H9 (cell line): ENCODE data around the gene TEX10. TPM values are rescaled to one million over a fixed set of nuclear protein-coding genes. Genes with fewer than 3 reads are reported as not detected.

Source experiments
- DNase-seq: peaks from one replicate; pipeline ENCODE4 v3.0.0-alpha.2; 2017
- H2AFZ ChIP-seq: one replicate; pipeline ENCODE4 v1.6.1; 2013; ENCODE audit warnings: mild to moderate bottlenecking, low read length, control low read depth, moderate library complexity
- H2AK5ac ChIP-seq: 2 replicates; pipeline ENCODE4 v1.6.1; 2013; ENCODE audit warnings: low read length, control low read depth, mixed read lengths; ENCODE audit not compliant: insufficient read length
- H2BK120ac ChIP-seq: one replicate; pipeline ENCODE4 v1.6.1; 2013; ENCODE audit warnings: low read depth, mild to moderate bottlenecking, low read length, control low read depth, inconsistent platforms; ENCODE audit not compliant: poor library complexity, severe bottlenecking
- H2BK12ac ChIP-seq: 2 replicates; pipeline ENCODE4 v1.6.1; 2013; ENCODE audit warnings: low read length, control low read depth, mixed read lengths, low read depth; ENCODE audit not compliant: insufficient read length
- H2BK15ac ChIP-seq: 2 replicates; pipeline ENCODE4 v1.6.1; 2013; ENCODE audit warnings: low read depth, low read length, control low read depth
- H2BK20ac ChIP-seq: one replicate; pipeline ENCODE4 v1.6.1; 2013; ENCODE audit warnings: low read depth, mild to moderate bottlenecking, low read length, control low read depth, inconsistent platforms; ENCODE audit not compliant: poor library complexity, severe bottlenecking
- H2BK5ac ChIP-seq: 2 replicates; pipeline ENCODE4 v1.6.1; 2013; ENCODE audit warnings: low read length, control low read depth, mixed read lengths; ENCODE audit not compliant: insufficient read length
- H3K14ac ChIP-seq: 2 replicates; pipeline ENCODE4 v1.6.1; 2013; ENCODE audit warnings: low read length, control low read depth; ENCODE audit not compliant: insufficient read depth
- H3K18ac ChIP-seq: 2 replicates; pipeline ENCODE4 v1.6.1; 2013; ENCODE audit warnings: low read depth, mild to moderate bottlenecking, mixed read lengths, low read length, control low read depth; ENCODE audit not compliant: insufficient read length
- H3K23ac ChIP-seq: 2 replicates; pipeline ENCODE4 v1.6.1; 2013; ENCODE audit warnings: low read length, control low read depth, mixed read lengths, low read depth; ENCODE audit not compliant: insufficient read length
- H3K23me2 ChIP-seq: 2 replicates; pipeline ENCODE4 v1.6.1; 2013; ENCODE audit warnings: low read depth, mild to moderate bottlenecking, mixed read lengths, low read length, control low read depth; ENCODE audit not compliant: insufficient read length, poor library complexity, severe bottlenecking
- H3K27ac ChIP-seq: 2 replicates; pipeline ENCODE4 v1.5.1; 2013; ENCODE audit warnings: low read length, control low read depth, mixed read lengths, low read depth; ENCODE audit not compliant: insufficient read length
- H3K27me3 ChIP-seq: 2 replicates; pipeline ENCODE4 v1.6.1; 2013; ENCODE audit warnings: low read length, control low read depth, inconsistent platforms; ENCODE audit not compliant: insufficient read depth
- H3K4ac ChIP-seq: 2 replicates; pipeline ENCODE4 v1.6.1; 2013; ENCODE audit warnings: low read depth, mild to moderate bottlenecking, control low read depth, inconsistent platforms, low read length, moderate library complexity
- H3K4me1 ChIP-seq: 2 replicates; pipeline ENCODE4 v1.6.1; 2013; ENCODE audit warnings: low read length, control low read depth, inconsistent platforms; ENCODE audit not compliant: insufficient read depth
- H3K4me2 ChIP-seq: 2 replicates; pipeline ENCODE4 v1.6.1; 2013; ENCODE audit warnings: low read length, control low read depth, mixed read lengths; ENCODE audit not compliant: insufficient read length, insufficient read depth
- H3K56ac ChIP-seq: 2 replicates; pipeline ENCODE4 v1.6.1; 2013; ENCODE audit warnings: low read depth, mild to moderate bottlenecking, mixed read lengths, low read length, control low read depth; ENCODE audit not compliant: insufficient read length
- H3K79me1 ChIP-seq: 2 replicates; pipeline ENCODE4 v1.6.1; 2013; ENCODE audit warnings: low read depth, mild to moderate bottlenecking, moderate library complexity, low read length, control low read depth, inconsistent platforms; ENCODE audit not compliant: insufficient read depth, poor library complexity, severe bottlenecking
- H3K79me2 ChIP-seq: 2 replicates; pipeline ENCODE4 v1.6.1; 2013; ENCODE audit warnings: low read length, control low read depth, inconsistent platforms; ENCODE audit not compliant: insufficient read depth
- H3K9ac ChIP-seq: 2 replicates; pipeline ENCODE4 v1.6.1; 2013; ENCODE audit warnings: low read length, control low read depth, mixed read lengths; ENCODE audit not compliant: insufficient read length; ENCODE audit errors: extremely low read depth
- H3K9me3 ChIP-seq: one replicate; pipeline ENCODE4 v1.6.1; 2013; ENCODE audit warnings: low read depth, low read length, inconsistent platforms; ENCODE audit not compliant: control insufficient read depth
- H3T11ph ChIP-seq: one replicate; pipeline ENCODE4 v1.6.1; 2013; ENCODE audit warnings: mild to moderate bottlenecking, low read length, control low read depth, inconsistent platforms
- H4K20me1 ChIP-seq: one replicate; pipeline ENCODE4 v1.6.1; 2013; ENCODE audit not compliant: control insufficient read depth, insufficient read length, insufficient read depth
- H4K5ac ChIP-seq: 2 replicates; pipeline ENCODE4 v1.6.1; 2013; ENCODE audit warnings: low read depth, mild to moderate bottlenecking, mixed read lengths, low read length, control low read depth; ENCODE audit not compliant: insufficient read length
- H4K8ac ChIP-seq: replicated peaks from 2 replicates; pipeline ENCODE4 v1.6.1; 2013; ENCODE audit warnings: low read length, control low read depth, mixed read lengths, low read depth; ENCODE audit not compliant: insufficient read length
- H4K91ac ChIP-seq: 2 replicates; pipeline ENCODE4 v1.6.1; 2013; ENCODE audit warnings: low read depth, mild to moderate bottlenecking, moderate library complexity, mixed read lengths, low read length, control low read depth; ENCODE audit not compliant: insufficient read length
- H3K27ac Mint-ChIP-seq, 3 experiments: 2 replicates in 2 of 3; 3 replicates in 1 of 3; pipeline ENCODE4 v1.8.0; 2020 to 2021; ENCODE audit warnings: mixed read lengths in 3 of 3, mild to moderate bottlenecking in 1 of 3, moderate library complexity in 1 of 3
- H3K27me3 Mint-ChIP-seq: 2 replicates; pipeline ENCODE4 v1.8.0; 2021; ENCODE audit warnings: low read depth, mild to moderate bottlenecking, moderate library complexity, mixed read lengths
- H3K36me3 Mint-ChIP-seq, 3 experiments: 2 replicates in 2 of 3; 3 replicates in 1 of 3; pipeline ENCODE4 v1.8.0; 2020 to 2021; ENCODE audit warnings: low read depth in 3 of 3, mixed read lengths in 3 of 3; ENCODE audit not compliant: insufficient read depth in 1 of 3
- H3K4me1 Mint-ChIP-seq, 2 experiments: 2 replicates each; pipeline ENCODE4 v1.8.0; 2020; ENCODE audit warnings: mixed read lengths in 2 of 2
- H3K4me3 Mint-ChIP-seq, 2 experiments: 2 replicates in 1 of 2; 3 replicates in 1 of 2; pipeline ENCODE4 v1.8.0; 2020 to 2021; ENCODE audit warnings: mild to moderate bottlenecking in 2 of 2, mixed read lengths in 2 of 2, moderate library complexity in 1 of 2
- H3K9me3 Mint-ChIP-seq, 2 experiments: 2 replicates in 1 of 2; 3 replicates in 1 of 2; pipeline ENCODE4 v1.8.0; 2020; ENCODE audit warnings: mild to moderate bottlenecking in 2 of 2, mixed read lengths in 2 of 2, moderate library complexity in 1 of 2
- WGBS: extraction: QIAGEN DNeasy Blood & Tissue Kit; methylation state at CpG from one replicate; pipeline ENCODE4 v1.1.7; 2013; ENCODE audit warnings: missing lambda C conversion rate, low lambda C conversion rate, mixed read lengths; ENCODE audit not compliant: insufficient read length; ENCODE audit errors: extremely low coverage; 5-methylcytosine and 5-hydroxymethylcytosine counted together
- total RNA-seq: library from RNA; stranded (reverse); gene quantifications from 2 replicates; pipeline ENCODE4 v1.2.1, GENCODE V29; 2021
- TF ChIP-seq, protein P1 (sequence below): fragments of 200-600 bp; sonication (generic); conservative IDR thresholded peaks from 3 replicates; pipeline ENCODE4 v1.8.0; 2021; ENCODE audit warnings: antibody characterized with exemption, mild to moderate bottlenecking

The TEX10 gene
- total RNA-seq, 1 experiment from 2014 or later, result 70.8 TPM

DNA sequence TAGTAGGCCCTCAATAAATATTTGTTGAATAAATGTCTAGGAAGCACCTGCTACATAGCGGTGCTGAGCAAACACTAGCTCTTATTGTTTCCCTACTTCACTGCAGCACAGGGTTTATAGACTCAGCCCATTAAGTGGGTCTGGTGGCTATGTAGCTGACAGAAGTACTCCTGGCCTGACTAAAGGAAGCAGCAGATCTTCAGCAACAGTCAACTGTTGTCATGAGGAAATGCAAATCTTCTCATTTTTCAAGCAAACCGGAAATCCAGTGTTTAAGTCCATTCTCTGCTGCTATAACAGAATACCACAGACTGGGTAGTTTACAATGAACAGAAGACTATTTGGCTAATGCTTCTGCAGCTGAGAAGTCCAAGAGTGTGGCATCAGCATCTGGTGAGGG is 2.8 kb upstream of the TEX10 start:
- no peak overlapping the region for H3K9ac ChIP-seq
- H2BK120ac ChIP-seq, result no peak overlapping the region
- no peak overlapping the region for H3K18ac ChIP-seq
- no peak for DNase-seq
- no peak overlapping the region for H2BK20ac ChIP-seq
- no CpG with 5 or more reads among the region's 2 CpGs for WGBS
- H3K4me2 ChIP-seq, result no peak overlapping the region
- no peak overlapping the region for H2AFZ ChIP-seq
- no peaks in the 10 kb centered on the region for H3K79me1 ChIP-seq
- H4K91ac ChIP-seq, result no peak overlapping the region
- no peak overlapping the region for H2BK12ac ChIP-seq
- H2BK5ac ChIP-seq, result no peak overlapping the region
- TF ChIP-seq, protein P1, sequence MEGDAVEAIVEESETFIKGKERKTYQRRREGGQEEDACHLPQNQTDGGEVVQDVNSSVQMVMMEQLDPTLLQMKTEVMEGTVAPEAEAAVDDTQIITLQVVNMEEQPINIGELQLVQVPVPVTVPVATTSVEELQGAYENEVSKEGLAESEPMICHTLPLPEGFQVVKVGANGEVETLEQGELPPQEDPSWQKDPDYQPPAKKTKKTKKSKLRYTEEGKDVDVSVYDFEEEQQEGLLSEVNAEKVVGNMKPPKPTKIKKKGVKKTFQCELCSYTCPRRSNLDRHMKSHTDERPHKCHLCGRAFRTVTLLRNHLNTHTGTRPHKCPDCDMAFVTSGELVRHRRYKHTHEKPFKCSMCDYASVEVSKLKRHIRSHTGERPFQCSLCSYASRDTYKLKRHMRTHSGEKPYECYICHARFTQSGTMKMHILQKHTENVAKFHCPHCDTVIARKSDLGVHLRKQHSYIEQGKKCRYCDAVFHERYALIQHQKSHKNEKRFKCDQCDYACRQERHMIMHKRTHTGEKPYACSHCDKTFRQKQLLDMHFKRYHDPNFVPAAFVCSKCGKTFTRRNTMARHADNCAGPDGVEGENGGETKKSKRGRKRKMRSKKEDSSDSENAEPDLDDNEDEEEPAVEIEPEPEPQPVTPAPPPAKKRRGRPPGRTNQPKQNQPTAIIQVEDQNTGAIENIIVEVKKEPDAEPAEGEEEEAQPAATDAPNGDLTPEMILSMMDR, result no peak
- H3K27ac ChIP-seq, result no peak overlapping the region
- no peak overlapping the region for H4K8ac ChIP-seq
- Mint-ChIP-seq H3K36me3 (peaks cover 11 to 37% (median 22%) of the 10 kb centered on the region in 3 experiments), H3K27me3 (no peaks in the 10 kb centered on the region), H3K4me1 (peaks cover 27 to 29% of the 10 kb centered on the region in 2 experiments), H3K4me3 (no peak overlapping the region), H3K27ac (no peak overlapping the region), H3K9me3 (peaks cover 3 to 16% of the 10 kb centered on the region in 2 experiments)
- no peak overlapping the region for H3K14ac ChIP-seq
- H3K79me2 ChIP-seq, result peaks cover 18% of the 10 kb centered on the region
- H2BK15ac ChIP-seq, result no peak overlapping the region
- no peaks in the 10 kb centered on the region for H3K9me3 ChIP-seq
- no peak overlapping the region for H2AK5ac ChIP-seq
- no peaks in the 10 kb centered on the region for H3K27me3 ChIP-seq
- no peak overlapping the region for H3K4ac ChIP-seq
- peaks cover 4% of the 10 kb centered on the region; the same call in 1 of the 2 replicates for H3K4me1 ChIP-seq
- no peak overlapping the region for H3K23ac ChIP-seq
- H4K20me1 ChIP-seq, result peaks cover 2% of the 10 kb centered on the region
- no peak overlapping the region for H3K56ac ChIP-seq
- H3K23me2 ChIP-seq, result peaks cover 9% of the 10 kb centered on the region
- no peak overlapping the region for H3T11ph ChIP-seq
- H4K5ac ChIP-seq, result no peak overlapping the region
